ENCODE results near the gene RIPOR3. TPM values are rescaled to one million over a fixed set of nuclear protein-coding genes. Genes with fewer than 3 reads are reported as not detected.

The RIPOR3 gene
- total and polyA plus RNA-seq, 9 of the 15 experiments (the other 6 are each of a cell fraction or from before 2014, with no cell fraction given), result 3.3 to 62.7 (median 21.4) TPM

DNA sequence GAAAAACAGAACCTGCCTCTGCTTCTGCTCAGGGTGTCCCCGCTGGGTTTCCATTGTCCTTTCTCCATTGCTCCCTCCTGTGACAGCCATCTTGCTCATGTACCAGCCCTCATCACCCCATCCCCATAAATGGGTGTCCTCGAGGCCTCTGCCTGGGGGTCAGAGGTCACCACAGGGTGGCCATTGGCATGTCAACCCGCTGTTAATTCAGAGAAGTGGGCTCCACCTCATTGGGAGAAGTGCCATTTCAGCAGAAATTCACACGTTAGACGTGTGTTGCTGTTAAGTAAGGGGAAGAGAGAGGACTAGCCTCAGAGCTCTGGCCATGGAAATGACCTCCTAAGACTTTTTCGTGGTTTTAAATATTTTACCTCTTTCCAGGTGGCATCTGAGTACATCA is 109.2 kb downstream of the RIPOR3 start (continued):
- TF ChIP-seq DLX4 (CRISPR knock-in tag; IDR thresholded peaks at IDR 0.05) (no peak), C11orf30 (IDR thresholded peaks at IDR 0.05; ENCODE audit: low read depth) (peak; percentile 37; the same call in 1 of the 2 replicates), ZNF699 (CRISPR knock-in tag; IDR thresholded peaks at IDR 0.05; ENCODE audit: insufficient replicate concordance) (no peak)

DNA sequence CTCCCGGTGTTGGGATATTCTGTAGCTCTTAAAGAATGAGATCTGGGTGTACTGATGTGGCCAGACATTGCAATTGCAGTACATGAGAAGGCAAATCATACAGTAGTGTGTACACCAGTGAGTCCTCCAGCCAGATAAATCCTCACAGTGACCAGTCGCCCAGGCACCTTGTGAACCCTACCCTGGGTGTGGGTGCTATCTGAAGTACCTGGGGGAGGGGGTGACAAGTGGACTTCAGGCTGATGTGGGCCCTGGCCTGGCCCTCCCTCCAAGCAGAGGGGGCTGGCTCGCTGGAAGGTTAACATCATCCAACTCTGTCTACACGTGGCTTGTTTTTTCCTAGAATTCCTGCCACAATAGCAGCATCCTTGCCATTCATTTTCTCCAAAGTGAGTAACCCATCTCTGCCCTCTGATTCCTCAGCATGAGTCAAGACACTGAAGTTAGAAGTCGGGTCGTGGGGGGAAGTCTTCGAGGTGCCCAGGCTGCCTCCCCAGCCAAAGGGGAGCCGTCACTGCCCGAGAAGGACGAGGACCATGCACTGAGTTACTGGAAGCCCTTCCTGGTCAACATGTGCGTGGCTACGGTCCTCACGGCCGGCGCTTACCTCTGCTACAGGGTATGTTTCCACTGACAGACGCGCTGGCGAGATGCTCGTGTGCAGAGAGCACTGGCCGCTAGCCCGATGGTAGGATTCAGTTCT is 110.3 kb downstream of the RIPOR3 start:
- ChIA-PET POLR2A (no interaction called here), CTCF (ENCODE audit: low intra/inter-chr PET ratio) (interaction anchor here (3.5 kb wide), 1 partner anchor 395 kb away, joined by 20 read pairs; no protein-coding TSS in a partner anchor)
- DNase-seq (ENCODE audit: extremely low read depth in 1 of 4, low spot score in 3 of 4) (no peak), FAIRE-seq (no peak), ATAC-seq (no peak)
- no TSS peak for BruUV-seq (replicated peaks)
- Histone ChIP-seq H3K79me2 (ENCODE audit: control insufficient read depth, insufficient read depth, low read length) (no peaks in the 10 kb centered on the region), H3K9me1 (ENCODE audit: control insufficient read depth, insufficient read depth, low read length) (no peaks in the 10 kb centered on the region), H3K36me3 (ENCODE audit: control insufficient read depth, insufficient read depth, low read length) (peaks cover 93% of the 10 kb centered on the region), H3K4me1 (replicated peaks in 1 of 2; ENCODE audit: control insufficient read depth in 2 of 2, insufficient read depth in 2 of 2, low read length in 2 of 2) (peaks cover 0 to 11% of the 10 kb centered on the region in 2 experiments; a peak in 1 of 5 replicates), H4K20me1 (replicated peaks; ENCODE audit: control insufficient read depth, insufficient read depth, low read length) (0 out of 2 replicates have a peak, but pooled peaks cover 3% of the 10 kb centered on the region), H3K27ac (ENCODE audit: extremely low read depth, low read depth, low read length) (no peak overlapping the region), H2AFZ (ENCODE audit: low read depth, low read length) (no peak overlapping the region), H3K27me3 (ENCODE audit: control insufficient read depth in 2 of 2, insufficient read depth in 2 of 2, low read length in 2 of 2) (no peaks in the 10 kb centered on the region), H3K9me3 (replicated peaks; ENCODE audit: control insufficient read depth, insufficient read depth, low read depth, low read length) (no peaks in the 10 kb centered on the region), H3K4me2 (ENCODE audit: insufficient read depth, low read length) (no peak overlapping the region), H3K9ac (ENCODE audit: insufficient read depth in 1 of 2, low read depth in 2 of 2, low read length in 2 of 2) (0 out of 4 replicates have a peak overlapping the region, but pooled peaks of 1 of the 2 experiments have one; percentile 29), H3K4me3 (no peak overlapping the region)
- TF ChIP-seq ZNF146 (CRISPR knock-in tag; IDR thresholded peaks at IDR 0.05; ENCODE audit: unreplicated experiment) (no peak), ZSCAN32 (CRISPR knock-in tag; IDR thresholded peaks at IDR 0.05) (no peak), POLR2G (IDR thresholded peaks at IDR 0.05; ENCODE audit: low read depth, low read length) (peak; percentile 49; the same call in 1 of the 2 replicates)
- in situ Hi-C loops (cut with MboI), result no loop called here
- intact Hi-C loops (cut with micrococcal nuclease), result loop anchor here (1.0 kb wide), 1 partner anchor 117 kb away; no protein-coding TSS in a partner anchor
- 93% methylated on average over 21 of the region's 21 CpGs for WGBS (ENCODE audit: insufficient coverage, low coverage, missing lambda C conversion rate)

Data from K562 (cell line).